ENCODE measurements around the gene DPP4.

The DPP4 gene

GRCh38 chr2:161947836-161948235 is 126.2 kb downstream of the DPP4 start:
- DNase-seq, result no peak

GRCh38 chr2:161947406-161947805 is 126.6 kb downstream of the DPP4 start:
- no peak for DNase-seq

GRCh38 chr2:161946489-161947107 is 127.4 kb downstream of the DPP4 start:
- DNase-seq, result peak; percentile 40

GRCh38 chr2:161943011-161943410 is 131.0 kb downstream of the DPP4 start:
- no peak for DNase-seq

All from NCI-H1092 treated with DMSO at 0.1 percent for 48 hours (cell line).